ENCODE results near the gene ARVCF. TPM values are rescaled to one million over a fixed set of nuclear protein-coding genes. Genes with fewer than 3 reads are reported as not detected.
"Not testable (repeated sequence)": the region's sequence is repeated elsewhere in the genome, so short reads cannot be mapped to it uniquely, and the experiment has no call there.

Gene ARVCF
- polyA plus RNA-seq, 4 donors, result 2.2 to 17.9 (median 7.3) TPM

DNA sequence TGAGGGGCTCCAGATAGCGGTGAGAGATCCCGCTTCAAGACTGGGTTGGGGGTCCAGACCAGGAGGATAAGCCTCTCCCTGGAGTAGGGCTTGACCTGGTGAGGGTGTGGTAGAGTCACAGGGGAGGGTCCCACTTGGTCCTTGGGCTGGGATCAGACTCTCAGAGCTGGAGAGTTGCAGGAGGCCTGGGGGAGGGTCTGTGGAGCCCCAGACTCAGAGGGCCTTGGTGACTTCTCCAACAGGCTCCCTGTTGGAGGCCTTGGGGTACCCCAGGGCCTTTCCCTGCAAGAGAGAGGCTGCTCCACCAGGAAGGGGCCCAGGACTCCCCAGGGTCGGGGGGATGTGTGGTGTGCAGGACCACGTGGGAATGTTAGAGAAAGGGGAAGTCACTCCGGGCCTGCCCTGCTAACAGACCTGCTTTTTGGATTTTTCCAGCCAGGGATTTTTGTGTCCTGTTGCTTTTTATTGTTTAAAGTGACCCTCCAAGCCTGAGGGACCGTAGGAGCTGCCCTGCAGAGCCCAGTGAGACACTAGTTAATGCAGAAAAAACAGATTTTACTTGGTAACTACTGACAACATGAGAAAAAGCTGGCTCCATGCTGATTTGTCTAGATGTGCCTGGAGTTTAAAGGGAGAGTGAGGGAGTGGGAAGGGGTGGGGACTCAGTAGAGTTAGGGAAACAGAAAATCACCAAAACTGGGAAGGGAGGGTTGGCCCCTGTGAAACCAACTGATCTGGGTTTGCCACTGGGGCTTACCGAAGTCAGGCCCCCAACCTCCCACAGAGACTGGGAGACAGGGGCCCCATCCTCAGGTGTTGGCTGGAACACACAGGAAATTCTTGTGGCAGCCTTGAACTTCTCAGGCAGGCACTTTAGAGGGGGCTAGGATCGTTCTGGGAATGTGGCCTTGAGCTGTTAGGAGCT lies 74.2 kb downstream of the ARVCF start:
- peaks cover 2 to 36% (median 16%) of the 10 kb centered on the region in 3 donors for H3K4me1 ChIP-seq (ENCODE audit: control insufficient read depth in 3 of 3, insufficient read depth in 2 of 3, low read depth in 1 of 3, low read length in 2 of 3)
- H3K36me3 ChIP-seq (ENCODE audit: control insufficient read depth in 3 of 3, insufficient read depth in 2 of 3, low read depth in 1 of 3, low read length in 3 of 3), result no peaks in the 10 kb centered on the region
- FAIRE-seq, result no peak
- peak overlapping the region; percentile 18 to 89 (median 87) for H3K27ac ChIP-seq (ENCODE audit: low read depth in 1 of 3, low read length in 2 of 3)
- 5 to 10% (median 9%) methylated on average over 8 of the region's 8 CpGs for WGBS, 3 donors
- peak in 1 of 2 donors; percentile 59 for DNase-seq
- peak overlapping the region; percentile 55 to 87 (median 68) for H3K4me3 ChIP-seq (ENCODE audit: low read depth in 1 of 3, low read length in 3 of 3)
- no peaks in the 10 kb centered on the region for H3K9me3 ChIP-seq (ENCODE audit: control insufficient read depth in 2 of 2, insufficient read depth in 1 of 2, low read depth in 1 of 2, low read length in 1 of 2)
- no peaks in the 10 kb centered on the region for H3K27me3 ChIP-seq (ENCODE audit: control insufficient read depth in 3 of 3, insufficient read depth in 3 of 3, low read length in 3 of 3)

DNA sequence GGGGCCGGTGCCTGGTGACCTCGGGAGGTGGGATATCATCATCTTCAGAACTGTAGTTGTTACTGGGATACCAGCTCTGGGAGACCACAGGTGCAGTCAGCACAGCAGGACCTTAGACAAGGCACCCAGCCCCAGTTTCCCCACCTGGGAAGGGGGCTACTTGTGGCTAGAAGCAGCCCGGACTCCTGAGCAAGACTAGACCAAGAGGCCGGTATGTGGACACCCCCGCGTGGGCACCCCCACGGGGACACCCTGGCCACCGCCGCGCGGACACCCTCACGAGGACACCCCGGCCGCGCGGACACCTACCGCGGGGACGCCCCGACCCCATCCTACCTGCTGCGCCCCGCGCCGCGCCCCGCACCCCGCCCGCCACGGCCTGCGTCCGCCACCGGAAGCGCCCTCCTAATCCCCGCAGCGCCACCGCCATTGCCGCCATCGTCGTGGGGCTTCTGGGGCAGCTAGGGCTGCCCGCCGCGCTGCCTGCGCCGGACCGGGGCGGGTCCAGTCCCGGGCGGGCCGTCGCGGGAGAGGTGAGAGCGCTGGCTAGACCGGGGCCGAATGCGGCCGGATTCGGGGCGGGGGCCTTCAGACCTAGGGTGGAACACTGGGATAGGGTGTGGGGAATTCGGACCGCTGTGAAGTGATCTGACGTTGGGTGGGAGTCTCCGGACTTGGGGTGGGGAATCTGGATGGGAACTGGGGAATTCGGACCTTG lies 75.1 kb downstream of the ARVCF start, which contains the start of the genes COMT and TXNRD2:
COMT (plus strand) TSS at position 408 of the 718 bp plus-strand sequence. CDS start 20,755 bp downstream, outside the sequence.
TXNRD2 (minus strand) TSS at position 454 of the 718 bp plus-strand sequence; CDS start at position 439, 15 bp downstream.
- no peaks in the 10 kb centered on the region for H3K36me3 ChIP-seq (ENCODE audit: control insufficient read depth in 3 of 3, insufficient read depth in 2 of 3, low read depth in 1 of 3, low read length in 3 of 3)
- H3K4me3 ChIP-seq (ENCODE audit: low read depth in 1 of 3, low read length in 3 of 3), result peak within 1 kb of the TSS; percentile 55 to 87 (median 68)
- 0 to 1% (median 0%) methylated on average over 37 to 63 of the region's 63 CpGs for WGBS, 3 donors
- H3K9me3 ChIP-seq (ENCODE audit: control insufficient read depth in 2 of 2, insufficient read depth in 1 of 2, low read depth in 1 of 2, low read length in 1 of 2), result no peaks in the 10 kb centered on the region
- H3K4me1 ChIP-seq (ENCODE audit: control insufficient read depth in 3 of 3, insufficient read depth in 2 of 3, low read depth in 1 of 3, low read length in 2 of 3), result peaks cover 2 to 34% (median 16%) of the 10 kb centered on the region in 3 donors
- H3K27ac ChIP-seq (ENCODE audit: low read depth in 1 of 3, low read length in 2 of 3), result peak within 1 kb of the TSS; percentile 18 to 89 (median 87)
- no peaks in the 10 kb centered on the region for H3K27me3 ChIP-seq (ENCODE audit: control insufficient read depth in 3 of 3, insufficient read depth in 3 of 3, low read length in 3 of 3)
- FAIRE-seq, result no peak
- DNase-seq, result peak; percentile 66 to 86

GRCh38 chr22:19940536-19941364 lies 75.9 kb downstream of the ARVCF start:
- DNase-seq (no peak), FAIRE-seq (no peak)
- Histone ChIP-seq H3K4me1 (ENCODE audit: control insufficient read depth in 3 of 3, insufficient read depth in 2 of 3, low read depth in 1 of 3, low read length in 2 of 3) (peaks cover 2 to 34% (median 16%) of the 10 kb centered on the region in 3 donors), H3K27ac (ENCODE audit: low read depth in 1 of 3, low read length in 2 of 3) (peak overlapping the region in 2 of 3 donors; percentile 69 to 89), H3K9me3 (ENCODE audit: control insufficient read depth in 2 of 2, insufficient read depth in 1 of 2, low read depth in 1 of 2, low read length in 1 of 2) (peaks cover 0 to 7% of the 10 kb centered on the region in 2 donors), H3K36me3 (ENCODE audit: control insufficient read depth in 3 of 3, insufficient read depth in 2 of 3, low read depth in 1 of 3, low read length in 3 of 3) (peaks cover 0 to under 1% (median 0%) of the 10 kb centered on the region in 3 donors), H3K27me3 (ENCODE audit: control insufficient read depth in 3 of 3, insufficient read depth in 3 of 3, low read length in 3 of 3) (no peaks in the 10 kb centered on the region), H3K4me3 (ENCODE audit: low read depth in 1 of 3, low read length in 3 of 3) (peak overlapping the region; percentile 55 to 87 (median 68))
- 67 to 68% (median 68%) methylated on average over 21 of the region's 21 CpGs for WGBS, 3 donors

GRCh38 chr22:19937616-19938473 lies 78.8 kb downstream of the ARVCF start:
- WGBS, 3 donors, result 69 to 83% (median 70%) methylated on average over 16 of the region's 16 CpGs
- DNase-seq (peak; percentile 59), FAIRE-seq (no peak)
- Histone ChIP-seq H3K27ac (ENCODE audit: low read depth in 1 of 3, low read length in 2 of 3) (no peak overlapping the region), H3K9me3 (ENCODE audit: control insufficient read depth in 2 of 2, insufficient read depth in 1 of 2, low read depth in 1 of 2, low read length in 1 of 2) (peaks cover 0 to 15% of the 10 kb centered on the region in 2 donors), H3K36me3 (ENCODE audit: control insufficient read depth in 3 of 3, insufficient read depth in 2 of 3, low read depth in 1 of 3, low read length in 3 of 3) (peaks cover 0 to 4% (median 0%) of the 10 kb centered on the region in 3 donors), H3K4me1 (ENCODE audit: control insufficient read depth in 3 of 3, insufficient read depth in 2 of 3, low read depth in 1 of 3, low read length in 2 of 3) (peaks cover 2 to 23% (median 7%) of the 10 kb centered on the region in 3 donors), H3K4me3 (ENCODE audit: low read depth in 1 of 3, low read length in 3 of 3) (no peak overlapping the region), H3K27me3 (ENCODE audit: control insufficient read depth in 3 of 3, insufficient read depth in 3 of 3, low read length in 3 of 3) (no peaks in the 10 kb centered on the region)

- DNase-seq (no peak), FAIRE-seq (no peak)
- no peak overlapping the region for H3K4me3 ChIP-seq (ENCODE audit: low read depth in 1 of 3, low read length in 3 of 3)
- H3K9me3 ChIP-seq (ENCODE audit: control insufficient read depth in 2 of 2, insufficient read depth in 1 of 2, low read depth in 1 of 2, low read length in 1 of 2), result peaks cover 0 to 15% of the 10 kb centered on the region in 2 donors
- H3K36me3 ChIP-seq (ENCODE audit: control insufficient read depth in 3 of 3, insufficient read depth in 2 of 3, low read depth in 1 of 3, low read length in 3 of 3), result peaks cover 0 to 7% (median 0%) of the 10 kb centered on the region in 3 donors
- no peak overlapping the region for H3K27ac ChIP-seq (ENCODE audit: low read depth in 1 of 3, low read length in 2 of 3)
- no peaks in the 10 kb centered on the region for H3K27me3 ChIP-seq (ENCODE audit: control insufficient read depth in 3 of 3, insufficient read depth in 3 of 3, low read length in 3 of 3)
- peaks cover 2 to 18% (median 5%) of the 10 kb centered on the region in 3 donors for H3K4me1 ChIP-seq (ENCODE audit: control insufficient read depth in 3 of 3, insufficient read depth in 2 of 3, low read depth in 1 of 3, low read length in 2 of 3)
- 90 to 96% (median 93%) methylated on average over 7 of the region's 7 CpGs for WGBS, 3 donors
These were observed 80.1 kb downstream of the ARVCF start for GRCh38 chr22:19936513-19936912.

GRCh38 chr22:19935123-19935718 lies 81.4 kb downstream of the ARVCF start:
- WGBS, 3 donors, result 84 to 91% (median 91%) methylated on average over 11 of the region's 11 CpGs
- H3K36me3 ChIP-seq (ENCODE audit: control insufficient read depth in 3 of 3, insufficient read depth in 2 of 3, low read depth in 1 of 3, low read length in 3 of 3), result peaks cover 0 to 13% (median 0%) of the 10 kb centered on the region in 3 donors
- not testable (repeated sequence) for H3K27ac ChIP-seq (ENCODE audit: low read depth in 1 of 3, low read length in 2 of 3); H3K4me3 ChIP-seq (ENCODE audit: low read depth in 1 of 3, low read length in 3 of 3); H3K27me3 ChIP-seq (ENCODE audit: control insufficient read depth in 3 of 3, insufficient read depth in 3 of 3, low read length in 3 of 3); DNase-seq; FAIRE-seq
- peaks cover 0 to 13% (median 0%) of the 10 kb centered on the region in 3 donors for H3K4me1 ChIP-seq (ENCODE audit: control insufficient read depth in 3 of 3, insufficient read depth in 2 of 3, low read depth in 1 of 3, low read length in 2 of 3)
- H3K9me3 ChIP-seq (ENCODE audit: control insufficient read depth in 2 of 2, insufficient read depth in 1 of 2, low read depth in 1 of 2, low read length in 1 of 2), result peaks cover 0 to 15% of the 10 kb centered on the region in 2 donors
